Astrocyte (in vitro differentiated cells and primary cell): ENCODE measurements around the gene TCP1. TPM values are rescaled to one million over a fixed set of nuclear protein-coding genes. Genes with fewer than 3 reads are reported as not detected.

ENCODE experiments used
- DNase-seq: peaks from one replicate; pipeline ENCODE4 v3.0.0-alpha.2; 2010; ENCODE audit warnings: low read depth
- FAIRE-seq: peaks from 2 replicates; lab custom pipeline; 2011; peaks lifted over from hg19 to GRCh38; lab: Jason Lieb, UNC
- H2AFZ ChIP-seq: 2 replicates; pipeline ENCODE4 v1.6.0; 2012; ENCODE audit warnings: low read depth, low read length, inconsistent platforms
- H3K27ac ChIP-seq: 2 replicates; pipeline ENCODE4 v1.5.1; 2011; ENCODE audit warnings: low read depth, low read length, inconsistent platforms
- H3K27me3 ChIP-seq: 2 replicates; pipeline ENCODE4 v1.6.0; 2011; ENCODE audit warnings: low read length, inconsistent platforms; ENCODE audit not compliant: insufficient read depth
- H3K36me3 ChIP-seq: 2 replicates; pipeline ENCODE4 v1.5.1; 2011; ENCODE audit warnings: low read length, inconsistent platforms; ENCODE audit not compliant: insufficient read depth
- H3K4me1 ChIP-seq: 2 replicates; pipeline ENCODE4 v1.5.1; 2011; ENCODE audit warnings: low read length, inconsistent platforms; ENCODE audit not compliant: insufficient read depth
- H3K4me2 ChIP-seq: 2 replicates; pipeline ENCODE4 v1.6.0; 2012; ENCODE audit warnings: low read length, inconsistent platforms
- H3K4me3 ChIP-seq: 2 replicates; pipeline ENCODE4 v1.5.1; 2011; ENCODE audit warnings: low read depth, mild to moderate bottlenecking, low read length, inconsistent platforms; ENCODE audit not compliant: insufficient read depth
- H3K79me2 ChIP-seq: 2 replicates; pipeline ENCODE4 v1.6.0; 2012; ENCODE audit warnings: mild to moderate bottlenecking, low read length, inconsistent platforms; ENCODE audit not compliant: insufficient read depth
- H3K9ac ChIP-seq: 2 replicates; pipeline ENCODE4 v1.6.0; 2012; ENCODE audit warnings: mild to moderate bottlenecking, low read length, inconsistent platforms
- H3K9me3 ChIP-seq: 2 replicates; pipeline ENCODE4 v1.5.1; 2012; ENCODE audit warnings: low read depth, mild to moderate bottlenecking, low read length, inconsistent platforms; ENCODE audit not compliant: insufficient read depth
- H4K20me1 ChIP-seq: 2 replicates; pipeline ENCODE4 v1.6.0; 2012; ENCODE audit warnings: low read length, inconsistent platforms; ENCODE audit not compliant: insufficient read depth
- H3K27ac Mint-ChIP-seq: one replicate; pipeline ENCODE4 v1.8.0; 2021; ENCODE audit warnings: mild to moderate bottlenecking, mixed read lengths; ENCODE audit not compliant: unreplicated experiment
- H3K27me3 Mint-ChIP-seq: one replicate; pipeline ENCODE4 v1.8.0; 2021; ENCODE audit warnings: low read depth, mixed read lengths; ENCODE audit not compliant: unreplicated experiment
- H3K36me3 Mint-ChIP-seq: one replicate; pipeline ENCODE4 v1.8.0; 2021; ENCODE audit warnings: low read depth, mixed read lengths; ENCODE audit not compliant: unreplicated experiment
- H3K4me1 Mint-ChIP-seq: one replicate; pipeline ENCODE4 v1.8.0; 2021; ENCODE audit warnings: low read depth, mixed read lengths; ENCODE audit not compliant: unreplicated experiment
- H3K4me3 Mint-ChIP-seq: one replicate; pipeline ENCODE4 v1.8.0; 2021; ENCODE audit warnings: mild to moderate bottlenecking, moderate library complexity, mixed read lengths; ENCODE audit not compliant: unreplicated experiment
- H3K9me3 Mint-ChIP-seq: one replicate; pipeline ENCODE4 v1.8.0; 2021; ENCODE audit warnings: mild to moderate bottlenecking, mixed read lengths; ENCODE audit not compliant: unreplicated experiment
- CTCF ChIP-seq: IDR thresholded peaks from 2 replicates; pipeline ENCODE4 v1.5.1; 2011; ENCODE audit warnings: low read depth, mild to moderate bottlenecking, inconsistent platforms, low read length, moderate library complexity; ENCODE audit not compliant: insufficient read depth
- EZH2 ChIP-seq: IDR thresholded peaks from 2 replicates; pipeline ENCODE4 v1.6.1; 2012; ENCODE audit warnings: mild to moderate bottlenecking, low read length, inconsistent platforms; ENCODE audit not compliant: insufficient read depth
- total RNA-seq: library from RNA; stranded (reverse); gene quantifications from 2 replicates; pipeline ENCODE4 v1.2.1, GENCODE V29; 2021

TCP1 gene
- total RNA-seq, 1 donor from 2014 or later = 256 TPM

- no peak for TF ChIP-seq EZH2
- TF ChIP-seq CTCF = no peak
- no peaks in the 10 kb centered on the region for H4K20me1 ChIP-seq
- no peak overlapping the region for H2AFZ ChIP-seq
- Mint-ChIP-seq H3K9me3 (peaks cover 4% of the 10 kb centered on the region), H3K4me3 (no peak overlapping the region), H3K36me3 (no peaks in the 10 kb centered on the region), H3K27me3 (peaks cover 17% of the 10 kb centered on the region), H3K27ac (no peak overlapping the region), H3K4me1 (no peaks in the 10 kb centered on the region)
- no peak overlapping the region for H3K4me2 ChIP-seq
- H3K4me3 ChIP-seq = no peak overlapping the region
- H3K27me3 ChIP-seq = no peaks in the 10 kb centered on the region
- no peaks in the 10 kb centered on the region for H3K36me3 ChIP-seq
- no peaks in the 10 kb centered on the region for H3K9me3 ChIP-seq
- DNase-seq (no peak), FAIRE-seq (no peak)
- no peaks in the 10 kb centered on the region for H3K79me2 ChIP-seq
- no peaks in the 10 kb centered on the region for H3K4me1 ChIP-seq
- no peak overlapping the region for H3K9ac ChIP-seq
- H3K27ac ChIP-seq = no peak overlapping the region
These were observed 44.2 kb upstream of the TCP1 start for GRCh38 chr6:159833556-159833955.

- H2AFZ ChIP-seq = no peak overlapping the region
- TF ChIP-seq CTCF (no peak), EZH2 (no peak)
- DNase-seq (no peak), FAIRE-seq (no peak)
- no peaks in the 10 kb centered on the region for H4K20me1 ChIP-seq
- peaks cover 4% of the 10 kb centered on the region for H3K9me3 Mint-ChIP-seq
- H3K27ac ChIP-seq = no peak overlapping the region
- no peaks in the 10 kb centered on the region for H3K36me3 Mint-ChIP-seq
- H3K9me3 ChIP-seq = no peaks in the 10 kb centered on the region
- H3K4me2 ChIP-seq = no peak overlapping the region
- H3K27ac Mint-ChIP-seq = no peak overlapping the region
- H3K79me2 ChIP-seq = no peaks in the 10 kb centered on the region
- H3K27me3 ChIP-seq = no peaks in the 10 kb centered on the region
- H3K4me3 Mint-ChIP-seq = no peak overlapping the region
- H3K4me1 ChIP-seq = no peaks in the 10 kb centered on the region
- no peak overlapping the region for H3K9ac ChIP-seq
- peaks cover 17% of the 10 kb centered on the region for H3K27me3 Mint-ChIP-seq
- no peaks in the 10 kb centered on the region for H3K4me1 Mint-ChIP-seq
- H3K36me3 ChIP-seq = no peaks in the 10 kb centered on the region
- no peak overlapping the region for H3K4me3 ChIP-seq
These were observed 43.5 kb upstream of the TCP1 start for GRCh38 chr6:159832946-159833345.

GRCh38 chr6:159831373-159831679 is 41.9 kb upstream of the TCP1 start:
- Histone ChIP-seq H3K27me3 (no peaks in the 10 kb centered on the region), H2AFZ (no peak overlapping the region), H3K4me2 (no peak overlapping the region), H3K4me1 (no peaks in the 10 kb centered on the region), H3K36me3 (no peaks in the 10 kb centered on the region), H3K27ac (no peak overlapping the region), H3K4me3 (no peak overlapping the region), H3K9me3 (no peaks in the 10 kb centered on the region), H4K20me1 (no peaks in the 10 kb centered on the region), H3K79me2 (no peaks in the 10 kb centered on the region), H3K9ac (no peak overlapping the region)
- no peak for DNase-seq
- Mint-ChIP-seq H3K27me3 (peaks cover 17% of the 10 kb centered on the region), H3K9me3 (peaks cover 4% of the 10 kb centered on the region), H3K27ac (no peak overlapping the region), H3K36me3 (no peaks in the 10 kb centered on the region), H3K4me1 (no peaks in the 10 kb centered on the region), H3K4me3 (no peak overlapping the region)
- TF ChIP-seq CTCF (no peak), EZH2 (no peak)
- no peak for FAIRE-seq
